Measurements from ENCODE around the gene SELENOF. TPM values are rescaled to one million over a fixed set of nuclear protein-coding genes. Genes with fewer than 3 reads are reported as not detected.

SELENOF gene
- total RNA-seq, 1 donor from 2014 or later: 148 TPM

GRCh38 chr1:86933562-86934377 lies 19.8 kb upstream of the SELENOF start:
- Mint-ChIP-seq H3K36me3 (no peaks in the 10 kb centered on the region), H3K9me3 (peaks cover 5% of the 10 kb centered on the region), H3K27ac (peak overlapping the region; percentile 65), H3K4me1 (ENCODE audit: unreplicated experiment) (peaks cover 16% of the 10 kb centered on the region), H3K4me3 (peak overlapping the region; percentile 30), H3K27me3 (no peaks in the 10 kb centered on the region)
- no peak for TF ChIP-seq CTCF (conservative IDR thresholded peaks at IDR 0.05)
- no peak for DNase-seq (ENCODE audit: extremely low spot score, unreplicated experiment)

- Mint-ChIP-seq H3K4me3 (no peak overlapping the region), H3K27me3 (no peaks in the 10 kb centered on the region), H3K36me3 (no peaks in the 10 kb centered on the region), H3K27ac (no peak overlapping the region), H3K9me3 (peaks cover 5% of the 10 kb centered on the region), H3K4me1 (ENCODE audit: unreplicated experiment) (peaks cover 10% of the 10 kb centered on the region)
- DNase-seq (ENCODE audit: extremely low spot score, unreplicated experiment): no peak
- TF ChIP-seq CTCF (conservative IDR thresholded peaks at IDR 0.05): no peak
Observed at GRCh38 chr1:86933051-86933450, 19.1 kb upstream of the SELENOF start.

GRCh38 chr1:86928819-86929218 lies 14.9 kb upstream of the SELENOF start:
- H3K27me3 Mint-ChIP-seq: no peaks in the 10 kb centered on the region
- H3K4me1 Mint-ChIP-seq (ENCODE audit: unreplicated experiment): peaks cover 12% of the 10 kb centered on the region
- no peak for DNase-seq (ENCODE audit: extremely low spot score, unreplicated experiment)
- peaks cover 3% of the 10 kb centered on the region for H3K9me3 Mint-ChIP-seq
- H3K27ac Mint-ChIP-seq: no peak overlapping the region
- TF ChIP-seq CTCF (conservative IDR thresholded peaks at IDR 0.05): no peak
- no peak overlapping the region for H3K4me3 Mint-ChIP-seq
- peaks cover 17% of the 10 kb centered on the region for H3K36me3 Mint-ChIP-seq

- no peak for TF ChIP-seq CTCF (conservative IDR thresholded peaks at IDR 0.05)
- Mint-ChIP-seq H3K4me3 (no peak overlapping the region), H3K4me1 (ENCODE audit: unreplicated experiment) (peaks cover 5% of the 10 kb centered on the region), H3K27me3 (no peaks in the 10 kb centered on the region), H3K27ac (peak overlapping the region; percentile 20), H3K36me3 (peaks cover 25% of the 10 kb centered on the region), H3K9me3 (peaks cover 6% of the 10 kb centered on the region)
- no peak for DNase-seq (ENCODE audit: extremely low spot score, unreplicated experiment)
Observed at GRCh38 chr1:86926883-86927282, 13.0 kb upstream of the SELENOF start.

- Mint-ChIP-seq H3K9me3 (peaks cover 8% of the 10 kb centered on the region), H3K4me3 (no peak overlapping the region), H3K4me1 (ENCODE audit: unreplicated experiment) (peaks cover 5% of the 10 kb centered on the region), H3K36me3 (peaks cover 27% of the 10 kb centered on the region), H3K27ac (no peak overlapping the region), H3K27me3 (no peaks in the 10 kb centered on the region)
- no peak for DNase-seq (ENCODE audit: extremely low spot score, unreplicated experiment)
- TF ChIP-seq CTCF (conservative IDR thresholded peaks at IDR 0.05): no peak
Observed at GRCh38 chr1:86925742-86926141, 11.8 kb upstream of the SELENOF start.

Measured in type B pancreatic cell (in vitro differentiated cells).